Smooth muscle cell (in vitro differentiated cells): ENCODE results near the gene PSORS1C2. TPM values are rescaled to one million over a fixed set of nuclear protein-coding genes. Genes with fewer than 3 reads are reported as not detected.

Experiments used
- DNase-seq: peaks from one replicate; lab custom pipeline; 2025; ENCODE audit not compliant: unreplicated experiment; lab: John Stamatoyannopoulos, UW
- H2AFZ ChIP-seq: fragments of 200-600 bp; sonication (generic); 2 replicates; pipeline ENCODE4 v1.6.0; 2016; ENCODE audit warnings: antibody characterized with exemption, low read depth, mild to moderate bottlenecking
- H3F3A ChIP-seq: fragments of 200-600 bp; sonication (generic); 2 replicates; pipeline ENCODE4 v1.6.0; 2017; ENCODE audit warnings: antibody characterized with exemption, low read depth
- H3K27ac ChIP-seq: fragments of 200-600 bp; sonication (generic); 2 replicates; pipeline ENCODE4 v1.5.1; 2016; ENCODE audit warnings: low read depth, mild to moderate bottlenecking
- H3K27me3 ChIP-seq: fragments of 200-600 bp; sonication (generic); 2 replicates; pipeline ENCODE4 v1.6.1; 2016; ENCODE audit warnings: low read depth, mild to moderate bottlenecking
- H3K36me3 ChIP-seq: fragments of 200-600 bp; sonication (generic); 2 replicates; pipeline ENCODE4 v1.5.1; 2016; ENCODE audit warnings: low read depth
- H3K4me1 ChIP-seq: fragments of 200-600 bp; sonication (generic); 2 replicates; pipeline ENCODE4 v1.5.1; 2016; ENCODE audit warnings: low read depth
- H3K4me2 ChIP-seq: fragments of 200-600 bp; sonication (generic); 2 replicates; pipeline ENCODE4 v1.6.0; 2016; ENCODE audit warnings: mild to moderate bottlenecking
- H3K4me3 ChIP-seq: fragments of 200-600 bp; sonication (generic); 2 replicates; pipeline ENCODE4 v1.5.1; 2016; ENCODE audit warnings: mild to moderate bottlenecking
- H3K79me2 ChIP-seq: fragments of 200-600 bp; sonication (generic); 2 replicates; pipeline ENCODE4 v1.6.0; 2016; ENCODE audit warnings: low read depth, mild to moderate bottlenecking
- H3K9ac ChIP-seq: fragments of 200-600 bp; sonication (generic); 2 replicates; pipeline ENCODE4 v1.6.0; 2016; ENCODE audit warnings: low read depth
- H3K9me3 ChIP-seq: fragments of 200-600 bp; sonication (generic); replicated peaks from 2 replicates; pipeline ENCODE4 v1.5.1; 2016; ENCODE audit warnings: low read depth
- H4K20me1 ChIP-seq: fragments of 200-600 bp; sonication (generic); 2 replicates; pipeline ENCODE4 v1.6.0; 2016; ENCODE audit warnings: low read depth
- WGBS: methylation state at CpG from one replicate; pipeline ENCODE4 v1.1.7; 2016; ENCODE audit warnings: low lambda C conversion rate; 5-methylcytosine and 5-hydroxymethylcytosine counted together
- polyA plus RNA-seq: library from polyadenylated mRNA; unstranded; fragments of >200 nt; fragmentation: Nextera tagmentation; extraction: Ambion mirVana; gene quantifications from 2 replicates; pipeline ENCODE4 v1.2.1, GENCODE V29; 2016
- total RNA-seq: library from RNA; depleted of rRNA; stranded (reverse); fragments of >200 nt; gene quantifications from 2 replicates; pipeline ENCODE4 v1.2.3, GENCODE V29; 2014
- TF ChIP-seq, protein P1 (sequence below): fragments of 200-600 bp; sonication (generic); IDR thresholded peaks from 2 replicates; pipeline ENCODE4 v1.5.1; 2017; ENCODE audit warnings: borderline replicate concordance, mild to moderate bottlenecking, antibody characterized with exemption; ENCODE audit not compliant: insufficient read depth, poor library complexity, severe bottlenecking

Gene PSORS1C2
- total and polyA plus RNA-seq, 2 experiments from 2014 or later = 0.49 to 1.1 TPM

GRCh38 chr6:31180500-31180899, 41.6 kb upstream of the PSORS1C2 start:
- H3F3A ChIP-seq = no peaks in the 10 kb centered on the region
- H4K20me1 ChIP-seq = no peaks in the 10 kb centered on the region
- no peaks in the 10 kb centered on the region for H3K9me3 ChIP-seq
- H3K27me3 ChIP-seq = no peaks in the 10 kb centered on the region
- no peaks in the 10 kb centered on the region for H3K79me2 ChIP-seq
- no peak overlapping the region for H2AFZ ChIP-seq
- 93% methylated on average over 26 of the region's 26 CpGs for WGBS
- no peak overlapping the region for H3K4me2 ChIP-seq
- no peaks in the 10 kb centered on the region for H3K4me1 ChIP-seq
- no peak overlapping the region for H3K4me3 ChIP-seq
- H3K9ac ChIP-seq = no peak overlapping the region
- H3K36me3 ChIP-seq = no peaks in the 10 kb centered on the region
- no peak overlapping the region for H3K27ac ChIP-seq
- TF ChIP-seq, protein P1, sequence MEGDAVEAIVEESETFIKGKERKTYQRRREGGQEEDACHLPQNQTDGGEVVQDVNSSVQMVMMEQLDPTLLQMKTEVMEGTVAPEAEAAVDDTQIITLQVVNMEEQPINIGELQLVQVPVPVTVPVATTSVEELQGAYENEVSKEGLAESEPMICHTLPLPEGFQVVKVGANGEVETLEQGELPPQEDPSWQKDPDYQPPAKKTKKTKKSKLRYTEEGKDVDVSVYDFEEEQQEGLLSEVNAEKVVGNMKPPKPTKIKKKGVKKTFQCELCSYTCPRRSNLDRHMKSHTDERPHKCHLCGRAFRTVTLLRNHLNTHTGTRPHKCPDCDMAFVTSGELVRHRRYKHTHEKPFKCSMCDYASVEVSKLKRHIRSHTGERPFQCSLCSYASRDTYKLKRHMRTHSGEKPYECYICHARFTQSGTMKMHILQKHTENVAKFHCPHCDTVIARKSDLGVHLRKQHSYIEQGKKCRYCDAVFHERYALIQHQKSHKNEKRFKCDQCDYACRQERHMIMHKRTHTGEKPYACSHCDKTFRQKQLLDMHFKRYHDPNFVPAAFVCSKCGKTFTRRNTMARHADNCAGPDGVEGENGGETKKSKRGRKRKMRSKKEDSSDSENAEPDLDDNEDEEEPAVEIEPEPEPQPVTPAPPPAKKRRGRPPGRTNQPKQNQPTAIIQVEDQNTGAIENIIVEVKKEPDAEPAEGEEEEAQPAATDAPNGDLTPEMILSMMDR = no peak
- no peak for DNase-seq

DNA sequence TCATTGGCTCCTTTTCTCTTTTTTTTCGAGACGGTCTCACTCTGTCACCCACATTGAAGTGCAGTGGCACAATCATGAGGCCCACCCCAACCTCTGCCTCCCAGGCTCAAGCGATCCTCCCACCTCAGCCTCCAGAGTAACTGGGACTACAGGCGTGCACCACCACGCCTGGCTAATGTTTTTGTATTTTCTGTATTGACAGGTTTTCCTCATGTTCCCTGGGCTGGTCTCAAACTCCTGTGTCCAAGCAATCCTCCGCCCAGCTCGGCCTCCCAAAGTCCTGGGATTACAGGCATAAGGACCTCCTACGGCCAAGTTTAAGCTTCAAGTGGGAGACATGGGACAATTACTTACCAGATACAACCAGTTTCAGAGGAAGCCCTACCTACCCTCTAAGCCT, 41.0 kb upstream of the PSORS1C2 start:
- H3K27me3 ChIP-seq = no peaks in the 10 kb centered on the region
- H3K79me2 ChIP-seq = no peaks in the 10 kb centered on the region
- no peaks in the 10 kb centered on the region for H4K20me1 ChIP-seq
- no peak overlapping the region for H3K4me3 ChIP-seq
- H3F3A ChIP-seq = no peaks in the 10 kb centered on the region
- no peak overlapping the region for H3K27ac ChIP-seq
- H3K4me1 ChIP-seq = no peaks in the 10 kb centered on the region
- H3K36me3 ChIP-seq = no peaks in the 10 kb centered on the region
- 98% methylated on average over 8 of the region's 8 CpGs for WGBS
- no peak overlapping the region for H3K4me2 ChIP-seq
- H3K9ac ChIP-seq = no peak overlapping the region
- TF ChIP-seq, protein P1 = no peak
- no peaks in the 10 kb centered on the region for H3K9me3 ChIP-seq
- H2AFZ ChIP-seq = no peak overlapping the region
- DNase-seq = no peak

DNA sequence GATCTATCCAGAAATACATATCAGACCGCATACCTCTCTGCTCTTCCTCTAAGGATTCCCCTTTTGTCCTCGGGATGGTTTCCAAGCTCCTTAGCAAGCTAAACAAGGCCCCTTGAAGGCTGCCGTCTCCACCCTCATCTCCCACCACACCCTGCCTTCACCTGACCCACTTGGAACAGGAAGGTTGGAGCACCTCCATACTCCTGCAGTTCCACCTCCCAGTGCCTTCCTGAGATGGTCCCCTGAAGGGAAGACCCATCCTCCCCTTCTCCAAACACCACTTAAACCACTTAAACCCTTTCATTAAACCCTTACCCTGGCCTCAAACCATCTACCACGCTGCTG, 40.1 kb upstream of the PSORS1C2 start:
- H3K9ac ChIP-seq = no peak overlapping the region
- H4K20me1 ChIP-seq = no peaks in the 10 kb centered on the region
- no peaks in the 10 kb centered on the region for H3K27me3 ChIP-seq
- H3K9me3 ChIP-seq = no peaks in the 10 kb centered on the region
- H2AFZ ChIP-seq = no peak overlapping the region
- no peak for DNase-seq
- no peaks in the 10 kb centered on the region for H3K79me2 ChIP-seq
- TF ChIP-seq, protein P1 = no peak
- no peaks in the 10 kb centered on the region for H3F3A ChIP-seq
- H3K4me1 ChIP-seq = no peaks in the 10 kb centered on the region
- no peaks in the 10 kb centered on the region for H3K36me3 ChIP-seq
- H3K27ac ChIP-seq = no peak overlapping the region
- no peak overlapping the region for H3K4me2 ChIP-seq
- 81% methylated on average over 4 of the region's 4 CpGs for WGBS
- H3K4me3 ChIP-seq = no peak overlapping the region

GRCh38 chr6:31178143-31179041, 39.5 kb upstream of the PSORS1C2 start:
- DNase-seq = no peak
- no peaks in the 10 kb centered on the region for H3K4me1 ChIP-seq
- 76% methylated on average over 8 of the region's 8 CpGs for WGBS
- H3K9ac ChIP-seq = no peak overlapping the region
- H2AFZ ChIP-seq = no peak overlapping the region
- TF ChIP-seq, protein P1 = no peak
- no peaks in the 10 kb centered on the region for H3K9me3 ChIP-seq
- no peaks in the 10 kb centered on the region for H4K20me1 ChIP-seq
- H3K4me2 ChIP-seq = no peak overlapping the region
- no peaks in the 10 kb centered on the region for H3K27me3 ChIP-seq
- no peak overlapping the region for H3K4me3 ChIP-seq
- H3K27ac ChIP-seq = no peak overlapping the region
- no peaks in the 10 kb centered on the region for H3K79me2 ChIP-seq
- no peaks in the 10 kb centered on the region for H3K36me3 ChIP-seq
- no peaks in the 10 kb centered on the region for H3F3A ChIP-seq
